K562 (cell line): ENCODE measurements around the gene ZSWIM9. TPM values are rescaled to one million over a fixed set of nuclear protein-coding genes. Genes with fewer than 3 reads are reported as not detected.
A peak's percentile ranks its signal among the peaks of the same experiment; 100 is the strongest.

Source experiments
- ATAC-seq: fragments of 200-7000 bp; cut with Tn5 transposase; 3 replicates; pipeline ENCODE4 v1.9.1; 2020; ENCODE audit warnings: moderate library complexity
- BruUV-seq: library from RNA; stranded (reverse); fragments of 400-500 nt; replicated peaks from 2 replicates; lab custom pipeline; 2021; lab: Mats Ljungman, UMichigan
- CTCF ChIA-PET: fragments of 300-600 bp; formaldehyde crosslinking; extraction: SDS; loops from one replicate; lab custom pipeline; 2021; ENCODE audit warnings: low intra/inter-chr PET ratio; lab: Yijun Ruan, JAX
- POLR2A ChIA-PET: fragments of 300-600, 350-650 bp; sonication (Branson Sonifier 250); formaldehyde crosslinking; extraction: SDS; loops from one replicate; lab custom pipeline; 2021; ENCODE audit warnings: antibody characterized with exemption, inconsistent platforms; lab: Yijun Ruan, JAX
- DNase-seq, 4 experiments: peaks; one replicate each; pipeline versions ENCODE4 v3.0.0 to v3.0.0-alpha.2; 2011 to 2018; ENCODE audit warnings: low spot score in 3 of 4, mixed read lengths in 3 of 4; ENCODE audit errors: extremely low read depth in 1 of 4
- FAIRE-seq: peaks from 2 replicates; lab custom pipeline; 2011; peaks lifted over from hg19 to GRCh38; lab: Jason Lieb, UNC
- H2AFZ ChIP-seq: 2 replicates; pipeline ENCODE4 v1.6.0; 2011; ENCODE audit warnings: low read depth, low read length, control low read depth, inconsistent platforms
- H3K27ac ChIP-seq: fragments of 200-600 bp; 3 replicates; pipeline ENCODE4 v1.8.0; 2011; ENCODE audit warnings: low read depth, mild to moderate bottlenecking, control low read depth, inconsistent platforms, low read length, moderate library complexity, mixed read lengths; ENCODE audit errors: extremely low read depth
- H3K27me3 ChIP-seq, 2 experiments: fragments of 300-600 bp in 1 of 2; 2 replicates in 1 of 2; 3 replicates in 1 of 2; pipeline versions ENCODE4 v1.6.0 to v1.8.0; 2011; ENCODE audit warnings: inconsistent platforms in 2 of 2, low read length in 2 of 2, mild to moderate bottlenecking in 1 of 2, mixed read lengths in 1 of 2, moderate library complexity in 1 of 2; ENCODE audit not compliant: control insufficient read depth in 2 of 2, insufficient read depth in 2 of 2
- H3K36me3 ChIP-seq: fragments of 300-600 bp; 3 replicates; pipeline ENCODE4 v1.8.0; 2011; ENCODE audit warnings: mild to moderate bottlenecking, low read length, inconsistent platforms; ENCODE audit not compliant: control insufficient read depth, insufficient read depth
- H3K4me1 ChIP-seq, 2 experiments: fragments of 200-600 bp in 1 of 2; replicated peaks in 1 of 2; 2 replicates in 1 of 2; 3 replicates in 1 of 2; pipeline versions ENCODE4 v1.5.1 to v1.8.0; 2011; ENCODE audit warnings: inconsistent platforms in 2 of 2, low read length in 2 of 2, mild to moderate bottlenecking in 1 of 2, mixed read lengths in 1 of 2, moderate library complexity in 1 of 2; ENCODE audit not compliant: control insufficient read depth in 2 of 2, insufficient read depth in 2 of 2
- H3K4me2 ChIP-seq: 2 replicates; pipeline ENCODE4 v1.6.1; 2011; ENCODE audit warnings: low read length, control low read depth, inconsistent platforms, mixed read lengths; ENCODE audit not compliant: insufficient read depth
- H3K4me3 ChIP-seq: fragments of 200-600 bp; sonication (generic), shearing (Covaris generic); 2 replicates; pipeline ENCODE4 v1.5.1; 2016; ENCODE audit warnings: control low read depth, inconsistent platforms
- H3K79me2 ChIP-seq: fragments of 200-600 bp; 3 replicates; pipeline ENCODE4 v1.8.0; 2011; ENCODE audit warnings: low read length, inconsistent platforms; ENCODE audit not compliant: control insufficient read depth, insufficient read depth
- H3K9ac ChIP-seq, 2 experiments: 2 replicates each; pipeline versions ENCODE4 v1.6.0 to v1.6.1; 2011; ENCODE audit warnings: low read depth in 2 of 2, low read length in 2 of 2, control low read depth in 1 of 2, inconsistent platforms in 1 of 2, mild to moderate bottlenecking in 1 of 2, mixed read lengths in 1 of 2; ENCODE audit not compliant: insufficient read depth in 1 of 2
- H3K9me1 ChIP-seq: one replicate; pipeline ENCODE4 v1.6.0; 2011; ENCODE audit warnings: inconsistent platforms, mild to moderate bottlenecking, low read length, moderate library complexity; ENCODE audit not compliant: control insufficient read depth, insufficient read depth
- H3K9me3 ChIP-seq: replicated peaks from 2 replicates; pipeline ENCODE4 v1.5.1; 2011; ENCODE audit warnings: low read depth, low read length, inconsistent platforms; ENCODE audit not compliant: control insufficient read depth, insufficient read depth
- H4K20me1 ChIP-seq: replicated peaks from 2 replicates; pipeline ENCODE4 v1.6.1; 2011; ENCODE audit warnings: low read length, inconsistent platforms, mixed read lengths; ENCODE audit not compliant: control insufficient read depth, insufficient read depth
- CTCFL ChIP-seq: IDR thresholded peaks from 2 replicates; pipeline ENCODE4 v1.6.1; 2011; ENCODE audit warnings: borderline replicate concordance, low read depth, mild to moderate bottlenecking, moderate library complexity, low read length; ENCODE audit not compliant: insufficient read depth, poor library complexity, severe bottlenecking
- DIDO1 ChIP-seq: fragments of 450-650 bp; IDR thresholded peaks from 2 replicates; pipeline ENCODE4 v1.6.1; 2016; ENCODE audit warnings: low read depth, missing biosample characterization, missing genetic modification characterization
- ELF4 ChIP-seq: fragments of 450-650 bp; formaldehyde crosslinking; IDR thresholded peaks from 2 replicates; pipeline ENCODE4 v1.4.0; 2022; ENCODE audit warnings: missing genetic modification characterization
- GTF2F1 ChIP-seq: IDR thresholded peaks from 2 replicates; pipeline ENCODE4 v1.6.1; 2011; ENCODE audit warnings: low read depth, low read length, improper control_type of control experiment
- IFI16 ChIP-seq: fragments of 250-450 bp; sonication (Bioruptor Pico); IDR thresholded peaks from 2 replicates; pipeline ENCODE4 v2.1.2; 2022; ENCODE audit warnings: mild to moderate bottlenecking, inconsistent platforms
- KDM1A ChIP-seq, 2 experiments: fragments of 450-650 bp; IDR thresholded peaks; 2 replicates each; pipeline ENCODE4 v1.6.1; 2016; ENCODE audit warnings: mild to moderate bottlenecking in 2 of 2
- KDM2B ChIP-seq: fragments of 250-450 bp; sonication (Bioruptor Pico); IDR thresholded peaks from 2 replicates; pipeline ENCODE4 v1.8.0; 2021; ENCODE audit warnings: mild to moderate bottlenecking, moderate library complexity
- KDM4B ChIP-seq, 2 experiments: fragments of 450-650 bp in 1 of 2; sonication (generic) in 1 of 2; IDR thresholded peaks; 2 replicates each; pipeline ENCODE4 v1.6.1; 2016 to 2017; ENCODE audit warnings: borderline replicate concordance in 2 of 2, antibody characterized with exemption in 1 of 2, low read depth in 1 of 2, mild to moderate bottlenecking in 1 of 2
- KLF6 ChIP-seq: fragments of 250-450 bp; sonication (Bioruptor Pico); IDR thresholded peaks from 2 replicates; pipeline ENCODE4 v1.4.0; 2020; ENCODE audit warnings: mild to moderate bottlenecking, moderate library complexity, borderline replicate concordance
- MITF ChIP-seq: IDR thresholded peaks from 2 replicates; pipeline ENCODE4 v1.6.1; 2014; ENCODE audit warnings: antibody characterized with exemption
- NCOA6 ChIP-seq: fragments of 450-650 bp; IDR thresholded peaks from 2 replicates; pipeline ENCODE4 v1.6.1; 2017; ENCODE audit warnings: mild to moderate bottlenecking
- NFYB ChIP-seq: IDR thresholded peaks from 2 replicates; pipeline ENCODE4 v1.6.1; 2011; ENCODE audit warnings: mild to moderate bottlenecking, moderate library complexity; ENCODE audit not compliant: insufficient read length; ENCODE audit errors: extremely low read depth
- STAT6 ChIP-seq: sonication (generic); formaldehyde crosslinking; IDR thresholded peaks from 2 replicates; pipeline ENCODE4 v1.8.1; 2023; ENCODE audit warnings: mild to moderate bottlenecking, missing genetic modification reagents
- TAF9B ChIP-seq: fragments of 450-650 bp; IDR thresholded peaks from 2 replicates; pipeline ENCODE4 v1.6.1; 2018; ENCODE audit warnings: mild to moderate bottlenecking; ENCODE audit not compliant: partially characterized antibody
- U2AF1 ChIP-seq: fragments of 200-400 bp; formaldehyde crosslinking; optimal IDR thresholded peaks from 2 replicates; pipeline ENCODE3; 2017; ENCODE audit warnings: mild to moderate bottlenecking, low read depth, low read length, moderate library complexity
- ZNF239 ChIP-seq: fragments of 250-450 bp; sonication (Bioruptor Pico); IDR thresholded peaks from 2 replicates; pipeline ENCODE4 v1.4.0; 2020; ENCODE audit warnings: mild to moderate bottlenecking
- ZNF699 ChIP-seq: fragments of 250-450 bp; sonication (Bioruptor Pico); IDR thresholded peaks from 2 replicates; pipeline ENCODE4 v1.8.0; 2021; ENCODE audit warnings: mild to moderate bottlenecking, moderate library complexity; ENCODE audit not compliant: insufficient replicate concordance
- WGBS: fragments of 100-300 bp; shearing (Covaris generic); methylation state at CpG from one replicate; pipeline ENCODE4 v1.1.6; 2016; ENCODE audit warnings: low coverage, mixed read lengths; ENCODE audit not compliant: insufficient coverage; ENCODE audit errors: missing lambda C conversion rate; 5-methylcytosine and 5-hydroxymethylcytosine counted together
- in situ Hi-C: fragments of 300-500 bp; cut with MboI; formaldehyde crosslinking; loops from 4 replicates; pipeline ENCODE4 v1.15.0; 2018; ENCODE audit warnings: inconsistent platforms, mixed read lengths
- intact Hi-C: fragments of 100-400 bp; cut with micrococcal nuclease; formaldehyde crosslinking; loops from 2 replicates; pipeline ENCODE4 v1.14.2; 2022
- polyA plus RNA-seq, 8 experiments: library from polyadenylated mRNA; depleted of rRNA in 4 of 8; stranded (reverse) in 5 of 8; unstranded in 3 of 8; fragments of >200 nt; fragmentation: Nextera tagmentation in 2 of 8; fragmentation: Illumina TruSeq in 1 of 8; extraction: Ambion mirVana in 2 of 8; extraction: Trizol in 1 of 8; gene quantifications; 2 replicates each; pipeline versions ENCODE4 v1.2.1 to v1.2.3, GENCODE V29; 2011 to 2014; ENCODE audit warnings: inconsistent platforms in 1 of 8, missing spikeins in 1 of 8
- total RNA-seq, 7 experiments: library from RNA; depleted of rRNA in 6 of 7; stranded (reverse); fragments of >200 nt in 6 of 7; fragmentation: Illumina TruSeq in 2 of 7; extraction: Trizol in 2 of 7; gene quantifications; 2 replicates each; pipeline versions ENCODE4 v1.2.1 to v1.2.3, GENCODE V29; 2011 to 2021; ENCODE audit warnings: low replicate concordance in 1 of 7

ZSWIM9 gene
- total and polyA plus RNA-seq, 9 of the 15 experiments (the other 6 are each of a cell fraction or from before 2014, with no cell fraction given) = 0.04 to 1.4 (median 0.34) TPM; not detected in 1

- H3K9ac ChIP-seq = peak overlapping the region in 1 of 2 experiments; percentile 100; a peak in 1 of 4 replicates
- H3K4me2 ChIP-seq = no peak overlapping the region
- no peaks in the 10 kb centered on the region for H3K9me3 ChIP-seq
- no peaks in the 10 kb centered on the region for H3K9me1 ChIP-seq
- 78% methylated on average over 3 of the region's 37 CpGs for WGBS
- no peak overlapping the region for H3K27ac ChIP-seq
- in situ Hi-C loops = no loop called here
- intact Hi-C loops = no loop called here
- BruUV-seq = no TSS peak
- H2AFZ ChIP-seq = no peak overlapping the region
- H3K79me2 ChIP-seq = peaks cover 37% of the 10 kb centered on the region
- ChIA-PET POLR2A (interaction anchor here (1.1 kb wide), 1 partner anchor 32 kb away, joined by 3 read pairs; no protein-coding TSS in a partner anchor), CTCF (no interaction called here)
- no peaks in the 10 kb centered on the region for H3K27me3 ChIP-seq
- DNase-seq (no peak), ATAC-seq (no peak), FAIRE-seq (no peak)
- peaks cover 8% of the 10 kb centered on the region; the same call in 1 of the 2 replicates for H4K20me1 ChIP-seq
- no peak for TF ChIP-seq MITF
- TF ChIP-seq ZNF239 (CRISPR knock-in tag) = no peak
- no peak for TF ChIP-seq ZNF699 (CRISPR knock-in tag)
- no peak for TF ChIP-seq TAF9B
- TF ChIP-seq NFYB = no peak
- TF ChIP-seq IFI16 = no peak
- no peak for TF ChIP-seq U2AF1
- no peak for TF ChIP-seq NCOA6
- TF ChIP-seq ELF4 (CRISPR knock-in tag) = no peak
- TF ChIP-seq DIDO1 = no peak
- no peak for TF ChIP-seq KLF6 (CRISPR knock-in tag)
- TF ChIP-seq STAT6 = no peak
- TF ChIP-seq CTCFL = no peak
- TF ChIP-seq KDM1A (IDR thresholded peaks at IDR 0.05) = no peak
- no peak for TF ChIP-seq GTF2F1
- no peak for TF ChIP-seq KDM2B (CRISPR knock-in tag)
- no peak for TF ChIP-seq KDM4B (IDR thresholded peaks at IDR 0.05; ENCODE audit: borderline replicate concordance in 2 of 2, low read depth in 1 of 2)
- H3K4me1 ChIP-seq = peaks cover 7 to 22% of the 10 kb centered on the region in 2 experiments; a peak in 3 of 5 replicates
- peaks cover 14% of the 10 kb centered on the region for H3K36me3 ChIP-seq
- H3K4me3 ChIP-seq = 0 out of 2 replicates have a peak overlapping the region, but pooled peaks have one; percentile 99
Measured at GRCh38 chr19:48171710-48172109, 1.2 kb downstream of the ZSWIM9 start.
